AG08396 (cell line): ENCODE results near the gene FCHSD2.
A peak's percentile ranks its signal among the peaks of the same experiment; 100 is the strongest.
"Not testable (repeated sequence)": the region's sequence is repeated elsewhere in the genome, so short reads cannot be mapped to it uniquely, and the experiment has no call there.

Experiments
- DNase-seq: peaks from one replicate; pipeline ENCODE4 v3.0.0; 2012; ENCODE audit warnings: low spot score, mixed read lengths

Gene FCHSD2

GRCh38 chr11:72867970-72868369 lies 274.1 kb downstream of the FCHSD2 start:
- no peak for DNase-seq

- DNase-seq: no peak
Observed at GRCh38 chr11:72864702-72865655, 277.1 kb downstream of the FCHSD2 start.

GRCh38 chr11:72863916-72864315 lies 278.2 kb downstream of the FCHSD2 start:
- DNase-seq: no peak

GRCh38 chr11:72863091-72863490 lies 279.0 kb downstream of the FCHSD2 start:
- DNase-seq: no peak

GRCh38 chr11:72860592-72860991 lies 281.5 kb downstream of the FCHSD2 start:
- no peak for DNase-seq

GRCh38 chr11:72860010-72860409 lies 282.1 kb downstream of the FCHSD2 start:
- no peak for DNase-seq

GRCh38 chr11:72859126-72859525 lies 283.0 kb downstream of the FCHSD2 start:
- DNase-seq: no peak

- DNase-seq: not testable (repeated sequence)
Observed at GRCh38 chr11:72858267-72858666, 283.9 kb downstream of the FCHSD2 start.

GRCh38 chr11:72856551-72857345 lies 285.4 kb downstream of the FCHSD2 start:
- DNase-seq: no peak

- no peak for DNase-seq
Observed at GRCh38 chr11:72856065-72856464, 286.1 kb downstream of the FCHSD2 start.

GRCh38 chr11:72851726-72852125 lies 290.4 kb downstream of the FCHSD2 start:
- DNase-seq: no peak

GRCh38 chr11:72850832-72851231 lies 291.3 kb downstream of the FCHSD2 start:
- DNase-seq: no peak

- DNase-seq: no peak
Observed at GRCh38 chr11:72848846-72849466, 293.2 kb downstream of the FCHSD2 start.

- no peak for DNase-seq
Observed at GRCh38 chr11:72844356-72844755, 297.8 kb downstream of the FCHSD2 start.

GRCh38 chr11:72842653-72843330 lies 299.3 kb downstream of the FCHSD2 start:
- no peak for DNase-seq

GRCh38 chr11:72842126-72842525 lies 300.0 kb downstream of the FCHSD2 start:
- no peak for DNase-seq

- no peak for DNase-seq
Observed at GRCh38 chr11:72841397-72841796, 300.7 kb downstream of the FCHSD2 start.

- peak; percentile 61 for DNase-seq
Observed at GRCh38 chr11:72840780-72841179, 301.3 kb downstream of the FCHSD2 start.

GRCh38 chr11:72838691-72839305 lies 303.3 kb downstream of the FCHSD2 start:
- DNase-seq: no peak

GRCh38 chr11:72836111-72836510 lies 306.0 kb downstream of the FCHSD2 start:
- no peak for DNase-seq

GRCh38 chr11:72834905-72835304 lies 307.2 kb downstream of the FCHSD2 start:
- DNase-seq: no peak
